GM12873 (cell line): ENCODE measurements around the gene SRGAP3.

Experiments
- TF ChIP-seq, protein P1 (sequence below): IDR thresholded peaks from 2 replicates; pipeline ENCODE4 v1.5.1; 2012; ENCODE audit warnings: low read depth, mild to moderate bottlenecking, moderate library complexity, low read length, control low read depth; ENCODE audit not compliant: insufficient read depth; ENCODE audit errors: missing control alignments

SRGAP3 gene

DNA sequence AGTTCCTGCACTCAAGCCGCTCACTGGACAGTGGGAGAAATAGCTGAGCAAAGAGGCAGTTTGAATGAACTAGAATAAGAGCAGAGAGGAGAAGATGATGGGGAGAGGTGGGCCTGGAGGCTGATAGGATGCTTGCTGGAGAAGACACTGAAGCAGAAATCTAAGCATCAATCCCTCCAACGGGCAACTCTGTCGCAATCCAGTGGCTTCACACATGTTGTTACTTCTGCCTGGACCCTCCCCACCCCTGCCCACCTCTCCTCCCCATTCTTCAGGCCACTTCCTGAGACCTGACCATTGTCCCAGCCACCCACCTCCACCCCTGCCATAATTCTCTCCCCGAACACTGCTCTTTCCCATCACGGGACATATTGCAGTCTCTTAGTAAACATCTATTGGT, 76.0 kb downstream of the SRGAP3 start:
- TF ChIP-seq, protein P1, sequence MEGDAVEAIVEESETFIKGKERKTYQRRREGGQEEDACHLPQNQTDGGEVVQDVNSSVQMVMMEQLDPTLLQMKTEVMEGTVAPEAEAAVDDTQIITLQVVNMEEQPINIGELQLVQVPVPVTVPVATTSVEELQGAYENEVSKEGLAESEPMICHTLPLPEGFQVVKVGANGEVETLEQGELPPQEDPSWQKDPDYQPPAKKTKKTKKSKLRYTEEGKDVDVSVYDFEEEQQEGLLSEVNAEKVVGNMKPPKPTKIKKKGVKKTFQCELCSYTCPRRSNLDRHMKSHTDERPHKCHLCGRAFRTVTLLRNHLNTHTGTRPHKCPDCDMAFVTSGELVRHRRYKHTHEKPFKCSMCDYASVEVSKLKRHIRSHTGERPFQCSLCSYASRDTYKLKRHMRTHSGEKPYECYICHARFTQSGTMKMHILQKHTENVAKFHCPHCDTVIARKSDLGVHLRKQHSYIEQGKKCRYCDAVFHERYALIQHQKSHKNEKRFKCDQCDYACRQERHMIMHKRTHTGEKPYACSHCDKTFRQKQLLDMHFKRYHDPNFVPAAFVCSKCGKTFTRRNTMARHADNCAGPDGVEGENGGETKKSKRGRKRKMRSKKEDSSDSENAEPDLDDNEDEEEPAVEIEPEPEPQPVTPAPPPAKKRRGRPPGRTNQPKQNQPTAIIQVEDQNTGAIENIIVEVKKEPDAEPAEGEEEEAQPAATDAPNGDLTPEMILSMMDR: no peak

DNA sequence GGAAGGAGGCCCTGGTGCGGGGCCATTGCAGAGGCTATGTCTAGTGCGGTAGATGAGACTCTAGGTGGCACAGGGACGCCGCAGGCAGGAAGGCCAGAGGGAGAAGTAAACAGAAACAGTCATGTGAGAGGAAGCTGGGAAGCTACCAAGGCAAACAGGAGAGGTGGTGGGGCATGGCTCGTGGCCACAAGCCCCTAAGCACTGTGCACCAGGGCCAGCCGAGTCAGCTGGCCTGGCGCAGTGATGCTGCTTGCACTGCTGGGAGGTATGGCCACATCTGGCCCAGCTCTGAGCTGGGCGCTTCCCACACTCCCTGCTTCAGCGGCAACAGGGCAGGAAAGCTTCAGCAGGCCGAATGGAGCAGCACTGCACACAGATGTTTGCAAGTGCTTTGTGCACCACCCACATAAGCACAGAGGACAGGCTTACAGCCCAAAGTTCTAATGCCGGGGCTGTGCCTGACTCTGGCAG, 76.6 kb downstream of the SRGAP3 start:
- TF ChIP-seq, protein P1: no peak

DNA sequence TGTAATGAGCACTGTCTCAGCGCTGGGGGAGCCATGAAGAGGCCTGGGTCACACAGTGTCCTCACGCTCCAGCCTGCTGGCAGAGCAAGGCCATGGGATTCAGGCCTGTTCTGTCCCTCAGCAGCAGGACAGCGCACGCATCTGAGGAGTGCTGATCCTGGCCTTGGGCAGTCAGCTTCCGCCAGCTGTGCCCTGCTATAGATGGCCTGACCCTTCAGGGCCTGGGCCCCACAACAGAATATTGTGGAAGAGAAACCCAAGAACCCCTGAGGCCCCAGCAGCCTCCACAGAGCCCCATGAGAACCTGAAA, 78.6 kb downstream of the SRGAP3 start:
- TF ChIP-seq, protein P1: no peak

DNA sequence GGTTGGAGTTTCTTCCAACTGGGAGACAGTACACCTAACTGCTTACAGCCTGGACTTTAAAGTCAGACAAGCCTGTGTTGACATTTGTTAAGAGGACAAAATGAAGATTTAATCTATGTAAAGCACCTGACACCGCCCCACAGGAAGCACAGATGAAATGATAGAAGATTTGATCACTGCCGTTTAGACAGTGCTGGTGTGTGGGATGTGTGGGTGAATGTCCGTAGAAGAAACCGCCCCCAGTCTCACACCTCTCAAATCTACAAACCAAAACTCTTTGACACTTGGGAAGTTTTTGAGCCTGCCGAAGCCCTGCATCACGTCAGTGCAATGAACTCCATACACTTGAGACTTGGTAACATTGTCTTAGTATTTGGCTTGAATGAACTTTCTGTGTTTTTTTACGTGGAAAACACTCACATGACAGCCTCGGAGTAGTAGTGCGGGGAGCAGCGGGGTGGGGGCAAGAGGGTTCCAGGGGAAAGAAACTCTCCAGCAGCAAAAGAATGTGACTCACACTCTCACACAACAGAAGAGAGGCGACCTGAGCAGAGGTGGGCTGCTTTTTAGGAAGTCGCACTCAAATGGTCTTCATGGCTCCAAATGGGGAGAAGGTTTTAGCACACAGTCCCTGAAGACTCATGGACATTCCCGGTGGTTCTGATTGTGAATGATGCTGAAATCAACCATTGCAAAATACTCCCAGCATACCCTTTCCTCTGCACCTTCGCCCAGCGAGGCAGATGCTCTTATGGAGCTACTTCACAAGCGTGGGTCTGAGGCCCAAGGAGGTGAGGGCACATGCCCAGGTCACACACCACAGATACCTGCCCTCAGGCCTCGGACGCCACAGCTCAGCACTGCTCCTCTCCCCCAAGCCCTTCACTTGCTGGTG, 79.2 kb downstream of the SRGAP3 start:
- TF ChIP-seq, protein P1: no peak

DNA sequence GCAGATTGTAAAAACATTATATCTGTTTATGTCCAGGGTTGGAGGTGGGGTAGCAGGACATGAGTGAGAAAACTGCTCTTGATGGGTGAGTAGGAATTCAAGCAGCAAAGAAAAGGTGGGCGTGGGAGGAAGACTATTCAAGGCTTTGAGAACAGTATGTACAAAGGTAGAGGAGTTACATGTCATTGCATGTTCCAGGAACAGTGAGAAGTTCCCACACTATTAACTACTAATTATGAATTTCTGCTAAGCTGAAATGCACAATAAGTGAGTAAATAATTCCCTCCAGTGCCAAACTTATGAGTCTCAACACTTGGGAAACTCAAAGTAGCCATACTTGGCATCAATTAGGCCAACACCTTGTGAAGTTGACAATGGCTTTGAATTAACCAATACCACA, 80.1 kb downstream of the SRGAP3 start:
- TF ChIP-seq, protein P1: no peak

DNA sequence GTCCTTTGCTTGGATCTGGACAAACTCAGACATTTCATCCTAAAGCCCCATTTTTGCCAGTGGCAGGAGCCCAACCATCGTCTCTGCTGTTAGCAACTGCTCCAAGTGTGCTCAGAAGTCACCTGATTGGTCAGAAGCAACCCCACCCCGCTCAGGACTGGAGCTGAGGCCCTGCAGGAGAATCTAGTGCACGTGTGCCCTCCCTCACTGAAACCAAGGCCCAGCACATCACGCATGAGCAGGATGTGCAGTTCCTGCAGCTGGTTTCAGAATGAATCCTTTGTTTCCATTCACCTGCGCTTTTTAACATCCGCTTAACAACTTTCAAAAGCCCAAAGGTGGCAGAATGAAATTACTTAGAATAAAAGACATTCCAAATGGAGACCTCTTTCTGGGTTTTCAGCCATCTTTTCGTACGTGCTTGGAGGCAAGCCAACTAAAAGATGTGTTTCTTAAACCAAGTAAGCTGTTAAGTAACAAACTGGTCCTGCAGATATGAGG, 81.2 kb downstream of the SRGAP3 start:
- TF ChIP-seq, protein P1: no peak

DNA sequence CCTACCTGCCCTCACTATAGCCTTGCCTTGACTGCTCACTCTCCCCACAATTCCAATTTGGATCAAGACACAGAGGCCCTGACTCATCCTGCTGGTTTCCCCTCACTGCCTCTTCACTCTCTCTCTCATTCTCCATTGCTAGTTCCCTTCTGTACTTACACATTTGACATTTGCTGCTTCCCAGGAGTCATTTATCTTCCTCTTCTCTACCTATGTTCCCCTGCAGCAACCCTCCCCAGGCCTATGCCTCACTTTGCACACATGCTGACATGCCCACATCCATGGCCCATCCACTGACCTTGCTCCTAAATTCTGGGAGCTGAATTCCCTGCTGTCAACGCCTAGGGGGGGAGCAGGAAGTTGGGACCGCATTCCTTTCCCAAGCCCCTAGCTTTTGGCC, 82.2 kb downstream of the SRGAP3 start:
- TF ChIP-seq, protein P1: no peak
